ENCODE results near the gene ACTN1.

ACTN1 gene

DNA sequence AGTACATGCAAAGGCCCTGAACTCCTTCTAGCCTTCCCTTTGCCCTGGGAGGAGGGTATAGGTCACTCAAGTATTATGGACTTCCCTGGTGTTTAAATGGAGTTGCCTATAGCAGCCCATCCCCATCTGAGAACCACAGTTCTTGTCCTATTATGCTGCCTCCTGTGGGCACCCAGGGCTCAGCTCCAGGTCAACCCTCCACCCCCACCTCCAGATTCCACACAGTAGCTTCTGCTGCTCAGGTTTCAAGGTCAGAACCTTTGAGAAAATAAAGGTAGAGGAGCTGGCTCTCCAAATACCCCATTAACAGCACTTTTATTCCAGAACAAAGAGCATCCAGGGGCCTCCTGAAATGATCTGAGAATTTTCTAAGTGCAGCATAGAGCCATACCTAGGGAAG is 57.4 kb downstream of the ACTN1 start:
- DNase-seq (ENCODE audit: extremely low read depth, low read depth): no peak
- TF ChIP-seq, protein P1, sequence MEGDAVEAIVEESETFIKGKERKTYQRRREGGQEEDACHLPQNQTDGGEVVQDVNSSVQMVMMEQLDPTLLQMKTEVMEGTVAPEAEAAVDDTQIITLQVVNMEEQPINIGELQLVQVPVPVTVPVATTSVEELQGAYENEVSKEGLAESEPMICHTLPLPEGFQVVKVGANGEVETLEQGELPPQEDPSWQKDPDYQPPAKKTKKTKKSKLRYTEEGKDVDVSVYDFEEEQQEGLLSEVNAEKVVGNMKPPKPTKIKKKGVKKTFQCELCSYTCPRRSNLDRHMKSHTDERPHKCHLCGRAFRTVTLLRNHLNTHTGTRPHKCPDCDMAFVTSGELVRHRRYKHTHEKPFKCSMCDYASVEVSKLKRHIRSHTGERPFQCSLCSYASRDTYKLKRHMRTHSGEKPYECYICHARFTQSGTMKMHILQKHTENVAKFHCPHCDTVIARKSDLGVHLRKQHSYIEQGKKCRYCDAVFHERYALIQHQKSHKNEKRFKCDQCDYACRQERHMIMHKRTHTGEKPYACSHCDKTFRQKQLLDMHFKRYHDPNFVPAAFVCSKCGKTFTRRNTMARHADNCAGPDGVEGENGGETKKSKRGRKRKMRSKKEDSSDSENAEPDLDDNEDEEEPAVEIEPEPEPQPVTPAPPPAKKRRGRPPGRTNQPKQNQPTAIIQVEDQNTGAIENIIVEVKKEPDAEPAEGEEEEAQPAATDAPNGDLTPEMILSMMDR (IDR thresholded peaks at IDR 0.05; ENCODE audit: low read depth, low read length): no peak

DNA sequence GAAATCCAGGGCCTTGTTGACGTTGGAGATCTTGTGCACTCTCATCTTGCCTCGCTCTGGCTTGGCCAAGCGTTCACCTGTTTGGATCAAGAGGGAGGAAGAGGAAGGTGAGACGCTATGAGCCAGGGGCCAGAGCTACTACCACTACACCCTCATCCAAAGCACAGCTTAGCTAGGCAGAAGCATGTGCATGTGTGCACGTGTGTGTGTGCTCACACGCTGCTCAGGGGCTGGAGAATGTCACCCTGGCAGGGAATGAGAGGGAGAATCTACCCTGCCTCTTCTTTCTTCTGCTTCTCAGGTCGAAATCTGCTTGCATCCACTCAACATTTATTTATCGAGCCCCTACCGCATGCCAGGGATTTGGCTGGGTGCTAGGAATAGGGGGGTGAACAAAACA is 58.1 kb downstream of the ACTN1 start:
- TF ChIP-seq, protein P1 (IDR thresholded peaks at IDR 0.05; ENCODE audit: low read depth, low read length): no peak
- DNase-seq (ENCODE audit: extremely low read depth, low read depth): no peak

DNA sequence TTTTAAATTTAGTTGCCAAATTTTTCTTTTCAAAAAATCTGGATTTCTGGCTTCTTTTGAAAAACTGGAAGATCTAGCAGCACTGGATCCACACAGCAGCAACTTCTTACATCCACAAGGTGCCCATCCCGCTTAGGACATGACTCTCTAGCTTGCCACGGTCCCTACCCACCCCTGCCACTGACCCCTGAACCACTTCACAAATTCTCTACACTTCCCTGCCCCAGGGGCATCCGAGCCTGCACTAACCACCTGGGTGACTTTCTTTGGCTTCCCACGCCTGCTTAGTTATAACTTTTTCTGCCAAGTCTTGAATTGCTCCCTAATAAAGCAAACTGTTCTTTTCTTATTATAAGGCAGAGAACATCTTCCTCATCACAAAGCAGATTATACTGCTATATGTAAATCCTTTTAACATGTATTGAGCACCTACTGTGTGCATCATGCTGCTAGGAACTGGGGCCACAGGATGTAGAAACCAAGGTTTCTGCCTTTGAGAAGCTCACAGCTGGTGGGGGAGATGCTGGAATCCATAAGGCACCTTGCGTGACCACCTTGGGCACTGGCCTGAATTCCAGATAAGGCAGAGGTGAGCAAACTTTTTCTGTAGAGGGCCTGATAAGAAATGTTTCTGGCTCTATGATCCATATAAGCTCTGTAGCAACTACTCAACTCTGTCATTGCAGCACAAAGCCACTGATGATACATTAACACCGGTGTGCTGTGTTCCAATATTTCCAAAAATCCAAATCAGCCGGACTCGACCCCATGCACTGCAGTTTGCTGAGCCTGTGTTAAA is 59.8 kb downstream of the ACTN1 start:
- no peak for DNase-seq (ENCODE audit: extremely low read depth, low read depth)
- TF ChIP-seq, protein P1 (IDR thresholded peaks at IDR 0.05; ENCODE audit: low read depth, low read length): no peak

DNA sequence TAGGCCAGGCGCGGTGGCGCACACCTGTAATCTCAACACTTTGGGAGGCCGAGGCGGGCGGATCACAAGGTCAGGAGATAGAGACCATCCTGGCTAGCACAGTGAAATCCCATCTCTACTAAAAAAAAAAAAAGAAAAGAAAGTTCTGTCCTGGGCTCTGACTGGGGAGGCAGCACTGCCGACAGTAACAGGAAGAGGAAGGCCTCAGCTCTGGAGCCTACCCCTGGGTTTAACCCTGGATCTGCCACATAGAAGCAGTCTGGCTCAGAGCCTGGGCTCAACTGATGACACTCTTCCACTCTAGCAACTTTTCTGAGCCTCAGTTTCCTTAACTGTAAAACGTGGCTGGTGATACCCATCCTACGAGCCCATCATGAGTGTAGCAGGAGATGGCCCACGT is 60.5 kb downstream of the ACTN1 start:
- TF ChIP-seq, protein P1 (IDR thresholded peaks at IDR 0.05; ENCODE audit: low read depth, low read length): no peak
- no peak for DNase-seq (ENCODE audit: extremely low read depth, low read depth)

DNA sequence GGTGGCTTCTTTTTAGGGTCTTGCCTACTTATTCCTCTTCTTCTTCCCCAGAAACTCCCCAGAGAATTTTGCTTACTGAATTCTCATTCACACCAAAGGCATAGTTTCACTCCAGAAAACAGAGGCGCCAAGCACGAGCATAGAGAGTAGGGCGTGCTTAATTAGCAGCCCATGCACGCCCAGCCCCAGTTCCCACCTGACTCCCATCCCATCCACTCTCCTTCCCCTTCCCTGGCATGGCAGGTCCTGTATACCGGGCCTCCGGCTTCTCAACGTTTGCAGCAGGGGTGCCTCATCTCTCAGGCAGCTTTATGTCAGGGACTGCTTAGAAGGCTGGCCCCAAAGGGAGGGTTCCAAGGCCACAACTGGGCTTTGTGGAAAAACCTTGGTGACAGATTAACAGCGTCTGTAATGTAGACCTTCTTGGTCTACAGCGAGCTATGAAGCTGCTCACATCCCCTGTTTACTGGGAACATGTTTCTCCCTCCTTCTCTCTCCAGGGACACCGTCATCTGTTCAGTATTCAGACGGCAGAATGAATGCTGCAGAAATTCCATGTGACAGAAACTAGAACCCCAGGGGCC is 62.7 kb downstream of the ACTN1 start:
- no peak for DNase-seq (ENCODE audit: extremely low read depth, low read depth)
- TF ChIP-seq, protein P1 (IDR thresholded peaks at IDR 0.05; ENCODE audit: low read depth, low read length): no peak

DNA sequence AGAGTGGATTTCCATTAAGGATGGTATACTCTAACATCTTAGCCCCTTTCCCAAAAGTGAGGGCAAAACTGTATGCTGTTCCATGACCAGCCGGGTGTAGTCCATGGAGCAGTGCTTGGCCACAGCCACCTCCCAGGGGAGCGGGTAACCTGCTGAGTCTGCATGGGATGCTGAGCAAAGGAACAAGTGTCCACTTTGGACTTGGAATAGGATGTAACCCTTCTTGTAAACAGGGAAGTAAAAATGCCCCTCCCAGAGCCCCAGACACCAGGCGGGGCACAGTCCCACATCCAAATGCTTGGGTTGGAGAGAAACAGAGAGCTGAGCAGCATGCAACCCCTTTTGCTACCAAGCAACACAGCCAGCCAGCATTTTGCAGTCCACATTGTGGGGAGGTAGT is 65.6 kb downstream of the ACTN1 start:
- no peak for DNase-seq (ENCODE audit: extremely low read depth, low read depth)
- TF ChIP-seq, protein P1 (IDR thresholded peaks at IDR 0.05; ENCODE audit: low read depth, low read length): no peak

DNA sequence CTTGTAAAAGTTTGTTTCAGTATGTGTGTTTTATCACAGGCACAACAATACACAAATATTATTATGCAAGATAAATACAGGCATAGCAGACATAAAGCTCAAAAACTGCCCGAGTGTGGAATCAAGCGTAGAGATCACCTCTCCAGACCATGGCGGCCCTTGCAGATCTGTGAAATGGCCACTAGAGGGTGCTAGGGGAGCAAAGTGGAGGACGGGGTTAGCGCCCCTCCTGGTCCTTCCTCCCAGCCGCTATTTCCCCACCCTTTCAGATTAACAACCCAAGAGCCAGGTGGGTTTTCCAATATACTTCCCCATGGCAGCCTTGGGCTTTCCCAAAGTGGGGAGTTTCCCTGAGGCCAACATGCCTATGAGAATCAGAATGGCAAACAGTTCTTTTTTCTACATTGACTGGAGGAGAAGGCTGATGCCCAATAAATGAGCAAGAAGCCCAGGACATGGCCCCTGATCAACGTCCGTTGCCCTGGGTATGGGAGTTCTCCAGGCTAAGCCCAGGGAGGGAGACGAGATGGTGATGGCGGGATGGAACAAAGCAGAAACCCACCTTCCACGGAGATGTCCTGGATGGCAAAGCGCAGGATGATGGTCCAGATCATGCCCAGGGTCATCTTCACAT is 67.4 kb downstream of the ACTN1 start:
- TF ChIP-seq, protein P1 (IDR thresholded peaks at IDR 0.05; ENCODE audit: low read depth, low read length): peak; percentile 99
- DNase-seq (ENCODE audit: extremely low read depth, low read depth): peak; percentile 49

Data from AG09319 (cell line).